Activated T-cell treated with anti-CD3 and anti-CD28 coated beads, Interleukin-2, amount 50 U/mL, for 72 hours (primary cell): ENCODE data around the gene COLEC12. TPM values are rescaled to one million over a fixed set of nuclear protein-coding genes. Genes with fewer than 3 reads are reported as not detected.

ENCODE experiments used
- ATAC-seq, 2 donors: fragments of 150-1000 bp; cut with Tn5 transposase; replicated peaks in 1 of 2; 2 replicates each; pipeline ENCODE4 v1.10.0; 2021; ENCODE audit warnings: moderate library complexity in 2 of 2, mild to moderate bottlenecking in 1 of 2
- DNase-seq, 2 donors: peaks; one replicate each; pipeline ENCODE4 v3.0.0; 2021 to 2022; ENCODE audit warnings: mixed read lengths in 1 of 2
- H3K27ac Mint-ChIP-seq: one replicate; pipeline ENCODE4 v1.8.0; 2022; ENCODE audit warnings: mild to moderate bottlenecking, moderate library complexity, mixed read lengths
- H3K27me3 Mint-ChIP-seq: one replicate; pipeline ENCODE4 v1.8.0; 2022; ENCODE audit warnings: low read depth, mixed read lengths
- H3K36me3 Mint-ChIP-seq, 2 donors: one replicate each; pipeline ENCODE4 v1.8.0; 2022; ENCODE audit warnings: mixed read lengths in 2 of 2, mild to moderate bottlenecking in 1 of 2; ENCODE audit not compliant: insufficient read depth in 2 of 2
- H3K4me1 Mint-ChIP-seq: one replicate; pipeline ENCODE4 v1.8.0; 2022; ENCODE audit warnings: low read depth, mixed read lengths
- H3K4me3 Mint-ChIP-seq, 2 donors: one replicate each; pipeline ENCODE4 v1.8.0; 2022; ENCODE audit warnings: mild to moderate bottlenecking in 2 of 2, mixed read lengths in 2 of 2, moderate library complexity in 2 of 2
- H3K9me3 Mint-ChIP-seq, 2 donors: one replicate each; pipeline ENCODE4 v1.8.0; 2022; ENCODE audit warnings: mixed read lengths in 2 of 2
- total RNA-seq, 2 donors: library from RNA; stranded (reverse); gene quantifications; one replicate each; pipeline ENCODE4 v1.2.3, GENCODE V29; 2022

The COLEC12 gene
- total RNA-seq, 2 donors from 2014 or later, result 0.05 TPM; not detected in 1

DNA sequence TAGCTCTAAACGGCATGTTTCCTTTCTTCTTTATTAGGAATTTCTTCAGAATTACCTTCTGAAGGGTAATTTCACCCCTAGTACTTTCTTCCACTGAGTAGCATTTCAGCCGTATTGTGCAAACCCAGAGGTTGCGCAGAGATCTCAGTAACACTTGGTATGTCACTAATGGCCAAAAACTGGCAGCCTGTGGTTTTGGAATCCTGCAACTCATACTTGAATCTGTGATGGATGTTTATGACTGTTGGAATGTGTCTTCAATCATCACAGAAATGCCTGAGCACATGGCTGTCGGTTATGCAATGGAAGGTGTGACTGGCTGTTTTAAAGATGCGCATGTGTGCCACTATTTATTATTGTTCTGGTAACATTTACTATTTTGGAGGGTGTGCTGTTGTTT is 100.0 kb downstream of the COLEC12 start:
- H3K36me3 Mint-ChIP-seq, result peaks cover 0 to 2% of the 10 kb centered on the region in 2 donors
- H3K27me3 Mint-ChIP-seq, result peaks cover 15% of the 10 kb centered on the region
- ATAC-seq (no peak), DNase-seq (no peak)
- H3K27ac Mint-ChIP-seq, result no peak overlapping the region
- H3K4me1 Mint-ChIP-seq, result no peaks in the 10 kb centered on the region
- no peaks in the 10 kb centered on the region for H3K9me3 Mint-ChIP-seq
- H3K4me3 Mint-ChIP-seq, result no peak overlapping the region

DNA sequence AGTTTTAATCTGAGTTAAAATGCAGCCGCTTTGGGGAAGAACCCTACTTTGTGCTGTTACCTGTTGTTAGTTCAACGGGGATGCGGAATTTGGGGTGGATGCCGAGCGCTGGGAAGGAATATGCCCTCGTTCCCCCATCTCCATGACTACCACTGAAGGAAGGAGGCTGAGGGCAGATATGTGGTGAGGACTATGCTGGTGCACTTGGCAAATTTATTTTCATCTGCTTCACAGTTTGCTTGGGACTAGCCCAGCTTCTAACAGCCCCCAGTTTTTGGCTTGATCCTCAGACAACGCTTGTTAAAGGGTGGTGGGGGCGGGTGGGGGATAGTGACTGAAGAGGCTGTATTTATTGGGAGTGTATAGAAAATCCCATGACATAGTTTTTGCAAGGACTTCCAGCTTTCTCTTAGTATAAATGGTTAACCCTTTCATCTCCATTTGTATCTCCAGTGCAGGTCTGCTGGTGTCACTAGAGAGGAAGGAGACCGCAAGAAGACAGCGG is 100.8 kb downstream of the COLEC12 start:
- no peak for DNase-seq
- Mint-ChIP-seq H3K36me3 (no peaks in the 10 kb centered on the region), H3K4me1 (no peaks in the 10 kb centered on the region), H3K27ac (no peak overlapping the region), H3K4me3 (no peak overlapping the region), H3K9me3 (no peaks in the 10 kb centered on the region), H3K27me3 (peaks cover 15% of the 10 kb centered on the region)
- ATAC-seq, result no peak

DNA sequence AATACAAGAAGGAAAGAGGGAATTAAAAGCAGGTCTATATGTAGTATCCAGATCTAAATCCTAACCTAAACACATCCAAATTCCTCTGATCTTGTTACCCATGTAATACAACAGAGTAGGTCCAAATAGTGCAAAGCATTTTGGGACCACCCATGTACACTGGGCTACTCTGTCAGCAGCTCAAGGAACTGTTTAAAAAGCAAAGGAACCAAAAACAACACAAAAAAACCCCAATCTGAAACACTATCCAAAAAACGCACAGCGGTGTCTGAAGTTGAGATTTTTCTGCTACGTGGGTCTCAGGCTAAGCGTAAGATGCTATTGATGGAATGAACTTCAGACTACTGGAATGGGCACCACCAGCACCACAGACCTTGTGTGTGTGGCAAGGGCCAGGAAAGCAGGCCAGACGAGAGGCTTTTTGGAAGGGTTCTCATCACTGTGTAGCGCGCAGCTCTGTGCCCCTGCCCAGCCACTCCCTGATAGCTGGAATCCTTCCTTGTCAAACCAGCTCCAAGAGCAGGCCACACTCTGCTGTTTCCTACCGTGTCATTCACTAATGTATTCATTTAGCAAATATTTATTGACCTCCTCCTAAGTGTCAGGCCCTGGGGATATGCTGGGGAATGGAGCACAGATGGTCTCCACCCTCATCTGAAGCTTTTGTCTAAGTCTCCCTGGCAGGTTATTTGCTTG is 101.4 kb downstream of the COLEC12 start:
- Mint-ChIP-seq H3K9me3 (no peaks in the 10 kb centered on the region), H3K36me3 (no peaks in the 10 kb centered on the region), H3K27ac (no peak overlapping the region), H3K4me1 (no peaks in the 10 kb centered on the region), H3K27me3 (peaks cover 15% of the 10 kb centered on the region), H3K4me3 (no peak overlapping the region)
- ATAC-seq (no peak), DNase-seq (no peak)

DNA sequence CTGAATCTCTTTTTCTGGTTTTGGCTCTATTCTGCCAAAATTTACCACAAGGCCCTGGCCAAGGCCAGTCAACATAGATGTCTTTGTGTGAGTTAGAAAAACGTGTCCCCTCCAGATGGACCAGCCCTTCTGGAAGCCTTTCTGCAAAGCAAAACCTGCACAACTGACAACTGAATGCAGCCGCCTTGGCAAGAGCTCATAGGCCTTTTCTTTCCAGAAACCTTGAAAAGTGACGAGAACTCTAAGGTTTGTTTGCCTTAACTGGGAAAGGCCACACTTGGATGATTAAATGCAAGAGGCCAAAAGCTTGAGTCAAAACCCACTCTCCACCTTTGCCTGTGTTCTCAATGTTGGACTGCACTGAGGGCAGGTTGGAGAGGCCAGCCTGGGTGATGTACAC is 103.9 kb downstream of the COLEC12 start:
- H3K27me3 Mint-ChIP-seq, result peaks cover 26% of the 10 kb centered on the region
- no peaks in the 10 kb centered on the region for H3K4me1 Mint-ChIP-seq
- ATAC-seq (no peak), DNase-seq (no peak)
- H3K27ac Mint-ChIP-seq, result no peak overlapping the region
- H3K4me3 Mint-ChIP-seq, result no peak overlapping the region
- no peaks in the 10 kb centered on the region for H3K36me3 Mint-ChIP-seq
- H3K9me3 Mint-ChIP-seq, result no peaks in the 10 kb centered on the region

DNA sequence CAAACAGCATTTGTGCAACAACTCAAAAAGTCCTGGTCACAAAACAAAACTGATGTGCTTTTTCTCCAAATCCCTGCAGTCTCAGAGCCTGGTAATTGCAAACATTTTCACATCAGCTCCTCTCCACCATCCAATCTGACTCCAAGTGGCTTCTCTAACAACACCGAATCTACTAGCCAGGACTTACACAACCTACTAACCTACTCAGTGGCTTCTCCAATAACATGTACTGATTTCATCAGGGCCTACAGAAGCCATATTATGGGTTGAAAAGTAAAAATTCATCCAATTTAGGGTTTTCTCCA is 104.3 kb downstream of the COLEC12 start:
- no peaks in the 10 kb centered on the region for H3K4me1 Mint-ChIP-seq
- peaks cover 30% of the 10 kb centered on the region for H3K27me3 Mint-ChIP-seq
- no peak for DNase-seq
- H3K36me3 Mint-ChIP-seq, result no peaks in the 10 kb centered on the region
- no peaks in the 10 kb centered on the region for H3K9me3 Mint-ChIP-seq
- H3K4me3 Mint-ChIP-seq, result no peak overlapping the region
- no peak for ATAC-seq
- H3K27ac Mint-ChIP-seq, result no peak overlapping the region

DNA sequence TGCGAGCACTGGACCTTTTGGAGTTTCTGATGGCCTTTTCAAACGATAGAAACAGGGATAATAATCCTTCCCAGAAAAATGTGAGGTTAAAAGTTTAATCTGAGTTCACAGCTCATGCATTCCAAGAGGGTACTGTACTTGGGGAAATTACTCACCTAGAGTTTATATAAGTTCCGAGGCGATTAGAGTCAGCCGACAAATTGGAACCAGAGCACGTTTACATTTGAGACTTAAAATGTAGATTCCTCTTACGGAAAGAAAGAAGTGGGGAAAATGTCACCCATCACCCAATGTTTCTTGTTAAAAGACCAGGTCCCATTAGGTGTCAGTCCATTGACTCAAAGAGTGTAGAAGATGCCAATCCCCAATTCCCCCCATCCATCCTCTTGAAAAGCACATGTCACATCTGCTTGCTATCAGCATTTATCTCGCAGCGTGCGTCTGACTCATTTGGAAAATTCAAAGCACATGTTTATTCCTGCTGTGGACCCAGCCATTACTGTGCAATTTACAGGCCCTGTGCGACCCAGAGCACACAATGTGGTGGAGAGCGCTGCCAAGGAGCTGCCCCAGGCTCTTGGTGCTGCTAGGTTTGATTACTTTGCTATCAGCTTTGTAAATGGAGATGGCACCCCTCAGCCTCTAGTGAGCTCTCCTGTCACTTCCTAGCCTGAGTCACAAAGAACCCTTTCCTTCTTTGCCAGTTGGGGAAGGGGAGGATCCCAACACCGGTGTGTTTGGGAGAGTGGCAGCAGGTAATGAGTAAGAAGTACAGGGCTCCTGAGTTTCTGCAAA is 104.8 kb downstream of the COLEC12 start:
- no peaks in the 10 kb centered on the region for H3K4me1 Mint-ChIP-seq
- H3K27me3 Mint-ChIP-seq, result peaks cover 33% of the 10 kb centered on the region
- H3K4me3 Mint-ChIP-seq, result no peak overlapping the region
- no peak overlapping the region for H3K27ac Mint-ChIP-seq
- no peaks in the 10 kb centered on the region for H3K9me3 Mint-ChIP-seq
- no peaks in the 10 kb centered on the region for H3K36me3 Mint-ChIP-seq
- DNase-seq (no peak), ATAC-seq (no peak)

DNA sequence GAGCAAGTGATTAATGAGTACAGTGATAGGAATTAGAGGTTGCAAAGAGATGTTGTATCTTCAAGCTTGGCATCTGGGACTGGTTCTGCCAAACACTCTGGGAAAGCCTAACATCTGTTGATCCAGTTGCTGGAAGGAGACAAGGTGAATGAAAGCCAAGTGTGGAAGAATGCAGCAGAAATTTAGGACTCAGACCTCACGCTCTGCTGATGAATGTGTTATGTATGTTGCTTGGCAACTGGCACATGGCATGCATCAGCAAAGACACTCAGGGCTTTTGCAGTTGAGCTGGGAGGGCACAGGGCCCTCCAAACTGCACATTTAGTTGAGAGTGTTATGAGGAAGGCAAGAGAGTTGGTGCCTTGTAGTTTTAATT is 105.5 kb downstream of the COLEC12 start:
- H3K36me3 Mint-ChIP-seq, result no peaks in the 10 kb centered on the region
- H3K4me3 Mint-ChIP-seq, result no peak overlapping the region
- DNase-seq (no peak), ATAC-seq (no peak)
- H3K4me1 Mint-ChIP-seq, result no peaks in the 10 kb centered on the region
- H3K27ac Mint-ChIP-seq, result no peak overlapping the region
- no peaks in the 10 kb centered on the region for H3K9me3 Mint-ChIP-seq
- H3K27me3 Mint-ChIP-seq, result peaks cover 33% of the 10 kb centered on the region

DNA sequence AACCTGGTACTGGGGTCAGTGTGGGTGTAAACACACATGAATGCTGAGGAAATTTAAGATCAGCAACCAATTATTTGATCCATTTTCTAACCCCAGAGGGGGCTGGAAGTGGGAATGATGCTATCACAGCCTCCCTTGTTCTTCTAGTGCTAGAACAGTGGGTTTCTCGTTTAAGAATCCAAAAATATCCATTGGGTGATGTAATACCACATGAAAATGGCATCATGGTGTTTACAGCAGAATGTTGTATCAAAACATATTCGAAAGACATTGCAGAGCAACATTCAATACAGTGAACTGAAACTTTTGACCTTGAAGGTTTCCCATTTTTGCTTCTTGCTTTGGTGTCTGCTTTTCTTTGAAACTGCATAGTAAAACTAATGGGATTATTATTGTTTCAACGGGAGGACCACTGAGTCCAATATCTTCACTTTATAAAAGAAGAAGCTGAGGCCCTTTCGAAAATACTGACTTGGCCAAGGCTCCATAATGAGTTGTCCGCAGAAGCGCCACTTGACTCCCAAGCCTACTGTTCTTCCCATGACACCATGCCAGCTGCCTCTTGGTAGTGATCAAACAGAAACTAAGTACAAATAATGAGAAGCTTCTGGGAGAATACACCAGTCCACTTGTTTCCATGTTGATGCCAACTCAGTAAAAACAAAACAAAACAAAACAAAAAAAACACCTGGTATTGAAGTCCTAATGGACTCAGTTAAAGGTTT is 106.1 kb downstream of the COLEC12 start:
- ATAC-seq, result no peak
- no peaks in the 10 kb centered on the region for H3K4me1 Mint-ChIP-seq
- H3K9me3 Mint-ChIP-seq, result no peaks in the 10 kb centered on the region
- no peak overlapping the region for H3K4me3 Mint-ChIP-seq
- H3K36me3 Mint-ChIP-seq, result no peaks in the 10 kb centered on the region
- no peak overlapping the region for H3K27ac Mint-ChIP-seq
- DNase-seq, result no peak
- H3K27me3 Mint-ChIP-seq, result peaks cover 33% of the 10 kb centered on the region

DNA sequence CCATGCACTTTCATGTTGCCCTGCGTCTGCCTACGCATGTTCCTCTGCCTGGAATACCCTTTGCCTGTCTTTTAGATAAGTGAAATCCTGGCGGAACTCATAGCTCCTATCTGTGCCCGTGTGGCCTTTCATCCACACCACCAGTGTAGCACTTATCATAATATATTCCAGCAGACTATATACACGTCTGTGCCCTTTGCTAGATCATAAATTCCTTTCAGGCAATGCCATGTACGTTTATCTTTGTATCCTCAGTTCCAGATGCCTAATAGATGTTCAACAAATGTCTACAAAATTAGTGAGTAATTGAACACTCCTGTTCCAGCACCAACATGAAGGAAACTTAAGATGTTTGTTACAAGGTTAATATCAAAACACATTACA is 106.9 kb downstream of the COLEC12 start:
- no peak for DNase-seq
- no peaks in the 10 kb centered on the region for H3K36me3 Mint-ChIP-seq
- no peak overlapping the region for H3K4me3 Mint-ChIP-seq
- H3K27me3 Mint-ChIP-seq, result peaks cover 33% of the 10 kb centered on the region
- no peak for ATAC-seq
- no peak overlapping the region for H3K27ac Mint-ChIP-seq
- no peaks in the 10 kb centered on the region for H3K9me3 Mint-ChIP-seq
- H3K4me1 Mint-ChIP-seq, result no peaks in the 10 kb centered on the region

DNA sequence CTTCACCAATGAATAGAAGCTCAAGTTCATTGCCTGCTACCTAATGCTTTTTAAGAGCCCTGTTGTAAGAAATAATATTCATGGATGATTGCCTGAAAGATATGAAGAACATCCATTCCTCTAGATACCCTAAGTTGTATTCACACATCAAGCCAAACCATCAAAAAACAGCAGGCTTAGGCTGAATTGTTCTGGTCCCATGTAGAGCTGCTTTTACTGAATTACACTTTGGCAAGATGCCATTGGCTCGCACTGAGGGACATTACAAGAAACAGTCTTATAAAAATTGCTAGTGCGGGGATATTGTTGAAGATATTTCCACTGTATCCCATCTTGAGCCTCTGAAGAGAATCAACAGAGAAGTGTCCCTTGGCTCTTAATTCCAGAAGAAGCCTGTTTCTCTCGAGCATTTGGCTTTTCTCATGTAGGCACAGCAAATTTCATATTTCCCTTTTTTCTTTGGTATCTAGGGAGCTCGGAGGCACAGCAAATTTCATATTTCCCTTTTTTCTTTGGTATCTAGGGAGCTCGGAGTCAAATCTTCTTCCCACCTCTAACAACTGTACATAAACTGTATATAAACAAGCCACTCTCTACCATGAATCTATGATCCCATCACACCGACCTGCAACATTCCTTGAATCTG is 107.5 kb downstream of the COLEC12 start:
- peaks cover 31% of the 10 kb centered on the region for H3K27me3 Mint-ChIP-seq
- no peaks in the 10 kb centered on the region for H3K36me3 Mint-ChIP-seq
- ATAC-seq (no peak), DNase-seq (no peak)
- H3K4me3 Mint-ChIP-seq, result no peak overlapping the region
- no peaks in the 10 kb centered on the region for H3K9me3 Mint-ChIP-seq
- no peak overlapping the region for H3K27ac Mint-ChIP-seq
- no peaks in the 10 kb centered on the region for H3K4me1 Mint-ChIP-seq

DNA sequence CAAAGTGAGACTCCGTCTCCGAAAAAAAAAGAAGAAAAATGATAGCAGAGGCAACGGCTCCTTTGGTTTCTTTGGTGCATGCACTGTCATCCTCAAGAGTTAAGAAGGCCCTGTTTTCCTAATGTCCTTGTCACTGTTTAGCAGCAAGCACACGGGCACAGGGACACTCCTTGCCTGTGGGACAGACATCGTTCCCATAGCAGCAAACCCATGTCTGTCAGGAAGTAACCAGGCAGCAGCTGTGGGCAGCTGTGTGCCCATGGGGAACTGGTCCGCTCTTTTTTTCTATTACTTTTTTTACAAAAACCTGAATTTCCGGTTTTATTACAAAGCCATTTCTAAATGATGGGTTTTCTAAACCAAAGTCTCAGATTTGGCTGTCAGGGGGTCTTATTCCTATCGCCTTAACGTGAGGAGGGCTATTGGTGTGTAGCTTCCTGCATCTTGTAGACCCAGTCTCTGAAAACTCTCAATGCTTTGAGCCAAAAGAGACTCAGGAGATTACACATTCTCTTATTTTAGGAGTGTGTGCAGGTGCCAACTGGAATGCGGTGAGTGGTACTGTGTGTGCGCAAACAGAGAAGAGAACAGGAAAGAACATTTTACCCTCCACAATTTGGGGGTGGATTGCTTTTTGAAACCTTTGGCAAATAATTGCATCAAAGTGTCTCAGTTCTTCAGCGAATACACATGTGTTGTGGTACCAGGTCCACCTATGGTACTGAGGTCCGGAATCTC is 109.6 kb downstream of the COLEC12 start:
- Mint-ChIP-seq H3K4me3 (no peak overlapping the region), H3K27me3 (peaks cover 17% of the 10 kb centered on the region), H3K4me1 (no peaks in the 10 kb centered on the region), H3K36me3 (no peaks in the 10 kb centered on the region), H3K27ac (no peak overlapping the region), H3K9me3 (no peaks in the 10 kb centered on the region)
- ATAC-seq (no peak), DNase-seq (no peak)

DNA sequence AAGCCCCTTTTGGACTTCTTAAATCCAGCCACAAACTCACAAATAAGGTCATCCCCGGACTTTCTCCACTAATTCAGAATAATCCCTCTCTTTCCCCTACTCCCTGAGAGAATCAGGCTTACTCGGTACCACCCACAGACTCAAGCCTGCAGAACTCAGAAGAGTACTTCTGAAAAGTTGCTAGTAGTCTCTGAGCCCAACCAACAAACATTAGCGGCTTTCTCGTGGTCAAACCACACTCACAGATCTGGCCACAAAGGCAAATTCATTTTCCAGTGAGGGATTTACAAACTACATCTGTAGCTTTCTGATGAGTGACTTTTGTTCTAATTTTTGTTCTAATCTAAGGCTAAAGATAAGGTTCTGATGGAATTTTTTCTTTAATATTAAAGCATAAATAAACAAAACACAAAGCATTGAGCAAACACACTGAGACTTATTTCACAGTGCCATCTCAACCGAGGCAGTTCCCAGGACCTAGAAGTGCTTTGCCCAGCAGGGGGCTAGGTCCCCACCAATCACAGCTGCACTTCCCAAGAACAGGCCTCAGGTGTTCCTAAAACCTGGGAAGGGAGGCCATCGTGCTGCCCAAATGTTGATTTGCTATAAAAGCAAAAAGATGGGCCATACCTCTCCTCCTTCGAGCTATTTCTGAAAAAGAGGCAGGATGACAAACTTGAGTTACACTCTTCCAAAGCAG is 110.7 kb downstream of the COLEC12 start:
- ATAC-seq, result no peak
- no peak for DNase-seq
- no peak overlapping the region for H3K4me3 Mint-ChIP-seq

More for the DNA sequence above, 110.7 kb downstream of the COLEC12 start:
- Mint-ChIP-seq H3K27me3 (peaks cover 17% of the 10 kb centered on the region), H3K9me3 (no peaks in the 10 kb centered on the region), H3K4me1 (no peaks in the 10 kb centered on the region), H3K36me3 (no peaks in the 10 kb centered on the region), H3K27ac (no peak overlapping the region)
